ENCODE measurements around the gene BMAL2.

Gene BMAL2, protein sequence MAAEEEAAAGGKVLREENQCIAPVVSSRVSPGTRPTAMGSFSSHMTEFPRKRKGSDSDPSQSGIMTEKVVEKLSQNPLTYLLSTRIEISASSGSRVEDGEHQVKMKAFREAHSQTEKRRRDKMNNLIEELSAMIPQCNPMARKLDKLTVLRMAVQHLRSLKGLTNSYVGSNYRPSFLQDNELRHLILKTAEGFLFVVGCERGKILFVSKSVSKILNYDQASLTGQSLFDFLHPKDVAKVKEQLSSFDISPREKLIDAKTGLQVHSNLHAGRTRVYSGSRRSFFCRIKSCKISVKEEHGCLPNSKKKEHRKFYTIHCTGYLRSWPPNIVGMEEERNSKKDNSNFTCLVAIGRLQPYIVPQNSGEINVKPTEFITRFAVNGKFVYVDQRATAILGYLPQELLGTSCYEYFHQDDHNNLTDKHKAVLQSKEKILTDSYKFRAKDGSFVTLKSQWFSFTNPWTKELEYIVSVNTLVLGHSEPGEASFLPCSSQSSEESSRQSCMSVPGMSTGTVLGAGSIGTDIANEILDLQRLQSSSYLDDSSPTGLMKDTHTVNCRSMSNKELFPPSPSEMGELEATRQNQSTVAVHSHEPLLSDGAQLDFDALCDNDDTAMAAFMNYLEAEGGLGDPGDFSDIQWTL

DNA sequence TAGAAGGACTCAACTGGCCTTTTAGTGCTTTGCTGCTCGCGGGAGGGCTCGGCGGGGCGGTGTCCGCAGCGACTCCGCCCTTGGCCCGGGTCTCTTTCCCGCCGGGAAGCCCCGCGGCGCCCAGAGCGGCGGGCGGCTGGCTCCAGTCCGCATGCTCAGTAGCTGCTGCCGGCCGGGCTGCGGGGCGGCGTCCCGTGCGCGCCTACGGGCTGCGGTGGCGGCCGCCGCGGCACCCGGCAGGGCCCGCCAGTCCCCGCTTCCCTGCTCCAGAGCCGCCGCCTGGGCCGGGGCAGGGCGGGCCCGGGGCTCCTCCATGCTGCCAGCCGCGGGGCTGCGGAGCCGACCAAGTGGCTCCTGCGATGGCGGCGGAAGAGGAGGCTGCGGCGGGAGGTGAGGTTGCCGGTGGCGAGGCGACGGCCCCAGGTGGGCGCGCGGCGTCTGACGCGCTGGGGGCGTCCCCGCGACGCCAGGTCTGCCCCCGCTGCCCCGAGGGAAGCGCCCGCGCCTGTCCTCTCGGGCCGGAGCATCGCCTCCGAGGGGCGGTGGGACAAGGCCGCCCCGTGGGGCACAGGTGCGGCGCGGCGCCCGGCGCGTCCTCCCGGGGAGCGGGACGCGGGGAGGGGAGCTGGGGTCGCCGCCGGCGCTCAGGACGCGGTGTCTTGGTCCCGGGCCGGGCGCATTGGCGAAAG lies at the start of gene BMAL2:
Gene BMAL2, plus strand, starts transcription at position 123 of the 689 bp plus-strand sequence. Its CDS starts 237 bp downstream, at position 360.
- Histone ChIP-seq H3K9me3 (ENCODE audit: insufficient read depth, low read depth, low read length) (no peaks in the 10 kb centered on the region), H3K36me3 (ENCODE audit: insufficient read depth, low read depth, low read length) (no peaks in the 10 kb centered on the region), H3K9ac (ENCODE audit: low read depth, low read length) (peak within 1 kb of the TSS; percentile 77), H3K27ac (ENCODE audit: low read length) (no peak within 1 kb of the TSS), H3K27me3 (ENCODE audit: insufficient read depth, low read length) (peaks cover 41% of the 10 kb centered on the region), H3K4me1 (ENCODE audit: insufficient read depth, low read length) (peaks cover 11% of the 10 kb centered on the region), H3K4me3 (ENCODE audit: low read length) (peak within 1 kb of the TSS; percentile 84)

DNA sequence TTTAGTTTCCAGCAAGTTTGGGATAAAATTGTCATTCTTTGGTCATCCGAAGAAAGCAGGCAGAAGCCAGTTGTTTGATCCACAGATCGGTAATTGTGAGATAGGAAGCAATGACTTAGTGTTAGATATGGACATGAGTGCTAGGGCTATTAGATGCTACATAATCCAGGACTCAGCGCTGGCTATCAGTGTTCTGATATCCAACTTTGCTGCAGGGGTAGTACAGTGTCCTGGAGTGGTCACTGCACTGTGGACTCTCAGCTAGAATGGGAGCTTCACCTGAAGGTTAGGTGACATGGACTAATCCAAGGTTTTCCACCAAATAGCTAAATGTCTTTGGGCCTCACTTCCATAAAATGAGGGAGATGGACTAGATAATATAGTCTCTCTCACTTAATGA lies 48.6 kb upstream of the BMAL2 start:
- H3K9me3 ChIP-seq (ENCODE audit: insufficient read depth, low read depth, low read length), result no peaks in the 10 kb centered on the region
- peaks cover 19% of the 10 kb centered on the region for H3K4me1 ChIP-seq (ENCODE audit: insufficient read depth, low read length)
- H3K27me3 ChIP-seq (ENCODE audit: insufficient read depth, low read length), result no peaks in the 10 kb centered on the region
- no peak overlapping the region for H3K27ac ChIP-seq (ENCODE audit: low read length)
- H3K4me3 ChIP-seq (ENCODE audit: low read length), result no peak overlapping the region
- H3K9ac ChIP-seq (ENCODE audit: low read depth, low read length), result no peak overlapping the region
- H3K36me3 ChIP-seq (ENCODE audit: insufficient read depth, low read depth, low read length), result no peaks in the 10 kb centered on the region

DNA sequence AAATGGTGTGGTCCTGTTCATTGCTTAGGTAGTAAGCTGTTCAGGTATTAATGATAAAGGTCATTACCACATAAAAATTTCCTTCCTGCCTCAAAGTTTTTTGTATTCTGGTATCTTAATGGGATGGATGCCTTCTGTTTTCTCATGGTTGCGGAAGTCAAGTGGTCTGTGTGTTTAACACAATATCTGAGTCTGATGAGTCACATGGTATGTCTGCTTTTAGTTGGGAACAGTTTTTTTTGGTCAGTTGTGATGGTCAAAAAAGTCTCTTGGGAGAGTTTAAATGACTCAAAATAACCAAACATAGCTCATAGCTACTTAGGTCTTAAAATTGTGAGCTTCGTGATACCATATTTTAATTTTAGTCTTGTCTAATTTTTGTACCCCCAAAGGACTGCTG lies 47.9 kb upstream of the BMAL2 start:
- H3K27me3 ChIP-seq (ENCODE audit: insufficient read depth, low read length), result no peaks in the 10 kb centered on the region
- no peak overlapping the region for H3K4me3 ChIP-seq (ENCODE audit: low read length)
- H3K36me3 ChIP-seq (ENCODE audit: insufficient read depth, low read depth, low read length), result no peaks in the 10 kb centered on the region
- no peak overlapping the region for H3K27ac ChIP-seq (ENCODE audit: low read length)
- no peak overlapping the region for H3K9ac ChIP-seq (ENCODE audit: low read depth, low read length)
- peaks cover 23% of the 10 kb centered on the region for H3K4me1 ChIP-seq (ENCODE audit: insufficient read depth, low read length)
- no peaks in the 10 kb centered on the region for H3K9me3 ChIP-seq (ENCODE audit: insufficient read depth, low read depth, low read length)

DNA sequence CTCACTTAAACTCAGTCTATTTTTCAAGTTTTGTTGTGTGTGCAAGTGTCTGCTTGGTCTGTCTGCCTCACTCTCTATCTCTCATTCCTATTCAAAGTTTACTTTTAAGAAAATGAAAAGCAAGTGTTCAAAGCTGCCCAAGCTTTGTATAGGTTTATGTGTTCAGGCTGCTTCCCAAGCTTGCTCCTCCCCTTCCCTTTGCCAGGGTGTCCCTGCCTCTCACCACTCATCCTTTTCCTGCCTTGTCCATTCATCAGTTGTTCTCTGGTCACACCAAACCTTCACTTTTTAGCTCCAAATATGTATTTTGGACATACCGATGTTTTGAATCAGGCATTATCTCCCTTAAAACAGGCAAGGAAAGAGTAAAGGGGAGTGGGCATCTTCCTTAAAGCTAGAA lies 47.2 kb upstream of the BMAL2 start:
- Histone ChIP-seq H3K36me3 (ENCODE audit: insufficient read depth, low read depth, low read length) (no peaks in the 10 kb centered on the region), H3K27me3 (ENCODE audit: insufficient read depth, low read length) (no peaks in the 10 kb centered on the region), H3K9ac (ENCODE audit: low read depth, low read length) (no peak overlapping the region), H3K9me3 (ENCODE audit: insufficient read depth, low read depth, low read length) (no peaks in the 10 kb centered on the region), H3K4me3 (ENCODE audit: low read length) (no peak overlapping the region), H3K27ac (ENCODE audit: low read length) (no peak overlapping the region), H3K4me1 (ENCODE audit: insufficient read depth, low read length) (peaks cover 26% of the 10 kb centered on the region; the same call in 1 of the 2 replicates)

DNA sequence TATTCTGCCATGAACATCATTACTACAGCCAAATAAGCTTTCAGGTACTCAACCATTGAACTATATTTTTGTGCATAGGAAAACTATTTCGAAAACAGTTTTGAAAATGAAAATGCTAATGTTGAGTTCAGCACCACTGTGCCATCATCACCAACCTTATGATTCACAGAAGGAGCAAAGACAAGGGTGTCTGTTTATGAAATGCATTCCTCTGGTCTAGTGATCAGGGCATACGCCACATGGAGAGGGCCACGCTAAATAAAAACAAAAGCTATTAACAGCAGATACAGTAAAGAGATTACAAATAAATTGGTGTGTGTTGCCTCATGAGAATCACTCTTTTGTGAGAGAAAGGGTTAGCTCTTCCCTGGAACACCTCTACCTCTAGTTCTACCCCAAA lies 43.2 kb upstream of the BMAL2 start:
- no peak overlapping the region for H3K9ac ChIP-seq (ENCODE audit: low read depth, low read length)
- H3K9me3 ChIP-seq (ENCODE audit: insufficient read depth, low read depth, low read length), result no peaks in the 10 kb centered on the region
- no peaks in the 10 kb centered on the region for H3K27me3 ChIP-seq (ENCODE audit: insufficient read depth, low read length)
- H3K4me3 ChIP-seq (ENCODE audit: low read length), result no peak overlapping the region
- H3K4me1 ChIP-seq (ENCODE audit: insufficient read depth, low read length), result peaks cover 48% of the 10 kb centered on the region
- no peak overlapping the region for H3K27ac ChIP-seq (ENCODE audit: low read length)
- H3K36me3 ChIP-seq (ENCODE audit: insufficient read depth, low read depth, low read length), result no peaks in the 10 kb centered on the region

DNA sequence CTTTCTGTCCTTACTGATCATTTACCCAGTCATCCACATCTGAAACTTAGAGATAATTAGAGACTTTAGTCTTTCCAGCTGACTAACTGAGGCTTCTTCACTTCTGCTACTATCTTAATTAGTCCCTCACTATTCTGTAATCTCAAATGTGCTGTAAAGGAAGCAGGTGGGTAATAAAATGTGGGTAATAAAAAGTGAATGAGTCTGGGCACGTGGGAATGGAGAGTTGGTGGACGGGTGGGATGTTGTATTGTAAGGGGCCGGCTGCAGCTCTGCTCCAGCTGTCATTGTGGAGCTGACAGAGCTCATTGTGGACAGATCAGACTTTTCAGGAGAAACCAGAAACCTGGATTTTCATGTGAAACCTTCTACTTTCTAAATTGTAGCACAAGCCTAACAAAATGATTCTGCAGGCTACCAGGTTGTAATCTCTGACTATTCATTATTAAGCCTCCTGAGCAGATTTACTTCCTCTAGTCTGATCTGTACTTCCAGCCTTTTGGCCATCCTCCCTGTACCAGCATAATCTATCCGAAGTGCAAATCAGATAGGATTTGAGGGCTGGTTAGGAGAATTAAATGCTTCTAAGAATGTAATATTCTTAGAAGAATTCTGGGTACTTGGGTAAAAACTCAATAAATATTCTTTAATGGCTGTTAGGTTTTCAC lies 42.0 kb upstream of the BMAL2 start:
- Histone ChIP-seq H3K27ac (ENCODE audit: low read length) (no peak overlapping the region), H3K27me3 (ENCODE audit: insufficient read depth, low read length) (no peaks in the 10 kb centered on the region), H3K9me3 (ENCODE audit: insufficient read depth, low read depth, low read length) (no peaks in the 10 kb centered on the region), H3K36me3 (ENCODE audit: insufficient read depth, low read depth, low read length) (no peaks in the 10 kb centered on the region), H3K9ac (ENCODE audit: low read depth, low read length) (peak overlapping the region; percentile 1; the same call in 1 of the 2 replicates), H3K4me3 (ENCODE audit: low read length) (no peak overlapping the region), H3K4me1 (ENCODE audit: insufficient read depth, low read length) (peaks cover 40% of the 10 kb centered on the region)

DNA sequence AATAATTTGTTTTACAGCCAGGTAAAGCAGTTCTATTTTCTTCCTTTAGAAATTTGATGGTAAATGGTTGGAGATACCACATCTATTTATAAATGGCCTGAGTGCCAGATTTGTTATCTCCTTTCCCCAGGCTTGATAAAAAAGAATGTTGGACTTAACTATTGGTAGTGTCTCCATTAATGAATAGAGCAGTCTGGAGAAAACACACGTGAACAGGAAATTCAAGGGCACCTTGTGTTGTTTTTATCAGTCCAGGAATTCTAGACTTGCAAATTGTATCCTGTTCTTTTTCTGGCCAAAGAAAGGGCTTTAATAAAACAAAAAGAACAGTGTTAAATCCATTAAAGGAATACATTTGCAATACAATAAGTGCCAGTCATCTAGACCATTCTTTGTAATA lies 40.8 kb upstream of the BMAL2 start:
- Histone ChIP-seq H3K27ac (ENCODE audit: low read length) (no peak overlapping the region), H3K4me3 (ENCODE audit: low read length) (no peak overlapping the region; the same call in 1 of the 2 replicates), H3K27me3 (ENCODE audit: insufficient read depth, low read length) (no peaks in the 10 kb centered on the region), H3K9me3 (ENCODE audit: insufficient read depth, low read depth, low read length) (no peaks in the 10 kb centered on the region), H3K9ac (ENCODE audit: low read depth, low read length) (peak overlapping the region; percentile 17; the same call in 1 of the 2 replicates), H3K36me3 (ENCODE audit: insufficient read depth, low read depth, low read length) (no peaks in the 10 kb centered on the region), H3K4me1 (ENCODE audit: insufficient read depth, low read length) (peaks cover 34% of the 10 kb centered on the region)

DNA sequence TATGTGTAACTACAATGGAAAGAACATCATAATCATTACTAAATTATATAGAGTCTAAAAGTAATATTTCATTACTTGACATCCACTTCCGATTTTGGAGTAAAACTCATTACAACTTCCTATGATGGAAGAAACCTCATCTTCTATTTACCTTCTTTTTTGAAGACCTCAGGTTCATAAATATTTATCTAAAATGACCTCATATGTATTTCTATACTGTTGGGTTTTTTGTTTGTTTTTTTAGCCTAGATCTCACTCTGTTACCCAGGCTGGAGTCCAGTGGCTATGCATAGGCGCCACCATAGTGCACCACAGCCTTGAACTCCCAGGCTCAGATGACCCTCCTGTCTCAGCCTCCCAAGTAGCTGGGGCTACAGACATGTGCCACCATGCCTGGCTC lies 39.9 kb upstream of the BMAL2 start:
- Histone ChIP-seq H3K4me1 (ENCODE audit: insufficient read depth, low read length) (peaks cover 34% of the 10 kb centered on the region), H3K4me3 (ENCODE audit: low read length) (no peak overlapping the region), H3K27me3 (ENCODE audit: insufficient read depth, low read length) (no peaks in the 10 kb centered on the region), H3K36me3 (ENCODE audit: insufficient read depth, low read depth, low read length) (peaks cover 8% of the 10 kb centered on the region; the same call in 1 of the 2 replicates), H3K27ac (ENCODE audit: low read length) (no peak overlapping the region), H3K9ac (ENCODE audit: low read depth, low read length) (no peak overlapping the region), H3K9me3 (ENCODE audit: insufficient read depth, low read depth, low read length) (no peaks in the 10 kb centered on the region)

DNA sequence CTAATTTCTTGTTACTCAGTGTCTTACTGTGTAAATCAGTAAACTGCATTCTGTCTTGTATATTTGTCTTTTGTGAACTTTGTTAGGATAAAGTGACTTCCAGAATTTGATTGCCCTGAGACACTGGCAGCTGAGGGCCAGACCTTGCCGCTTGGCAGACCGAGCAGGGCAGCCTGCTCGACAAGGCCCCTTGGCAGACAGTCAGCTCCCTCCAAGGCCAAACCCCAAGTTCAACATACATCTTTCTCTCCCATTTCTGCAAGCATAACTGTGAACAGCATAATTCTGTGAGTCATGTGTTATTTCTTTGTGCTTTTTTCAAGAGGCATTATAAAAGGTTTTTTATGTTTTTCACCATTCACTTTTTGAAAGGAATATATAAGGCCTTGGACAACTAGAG lies 39.2 kb upstream of the BMAL2 start:
- Histone ChIP-seq H3K27me3 (ENCODE audit: insufficient read depth, low read length) (no peaks in the 10 kb centered on the region), H3K36me3 (ENCODE audit: insufficient read depth, low read depth, low read length) (peaks cover 13% of the 10 kb centered on the region; the same call in 1 of the 2 replicates), H3K9ac (ENCODE audit: low read depth, low read length) (no peak overlapping the region), H3K4me3 (ENCODE audit: low read length) (no peak overlapping the region), H3K9me3 (ENCODE audit: insufficient read depth, low read depth, low read length) (no peaks in the 10 kb centered on the region), H3K4me1 (ENCODE audit: insufficient read depth, low read length) (peaks cover 34% of the 10 kb centered on the region), H3K27ac (ENCODE audit: low read length) (peak overlapping the region; percentile 44)

DNA sequence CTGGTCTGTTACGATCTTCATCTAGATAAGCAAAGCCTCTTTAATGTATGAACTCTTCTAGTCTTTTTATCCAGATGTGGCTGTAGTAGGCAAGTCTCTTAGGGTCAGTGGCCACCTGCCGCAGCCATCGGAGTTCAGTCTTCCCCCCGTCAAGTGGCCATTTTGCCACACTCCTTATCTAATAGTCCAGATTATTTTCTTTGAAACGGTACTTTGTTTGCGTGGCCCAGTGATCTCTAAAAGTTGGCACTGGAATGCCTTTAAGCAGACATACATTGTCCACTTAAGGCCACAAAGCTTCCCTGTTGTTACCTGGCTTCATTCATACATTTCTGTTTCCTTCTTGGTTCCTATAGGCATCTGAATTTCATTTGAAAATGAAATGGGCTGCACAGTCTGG lies 36.0 kb upstream of the BMAL2 start:
- Histone ChIP-seq H3K9me3 (ENCODE audit: insufficient read depth, low read depth, low read length) (no peaks in the 10 kb centered on the region), H3K4me1 (ENCODE audit: insufficient read depth, low read length) (peaks cover 9% of the 10 kb centered on the region), H3K4me3 (ENCODE audit: low read length) (no peak overlapping the region), H3K9ac (ENCODE audit: low read depth, low read length) (no peak overlapping the region), H3K27me3 (ENCODE audit: insufficient read depth, low read length) (no peaks in the 10 kb centered on the region), H3K36me3 (ENCODE audit: insufficient read depth, low read depth, low read length) (peaks cover 36% of the 10 kb centered on the region), H3K27ac (ENCODE audit: low read length) (no peak overlapping the region)

DNA sequence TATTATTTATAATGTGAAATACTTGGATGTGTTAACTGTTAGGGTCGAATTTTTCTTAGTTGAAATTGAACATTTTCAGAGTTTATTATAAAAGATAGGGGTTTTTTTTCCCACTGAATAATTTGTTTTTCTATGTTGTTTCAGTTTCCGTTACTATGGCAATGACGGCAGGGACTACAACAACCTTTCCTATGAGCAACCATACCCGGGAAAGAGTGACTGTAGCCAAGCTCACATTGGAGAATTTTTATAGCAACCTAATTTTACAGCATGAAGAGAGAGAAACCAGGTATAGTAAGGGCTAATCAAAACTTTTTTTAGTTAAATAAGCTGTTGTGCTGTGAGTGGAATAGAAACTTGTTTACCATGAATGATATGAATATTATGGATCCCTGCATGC lies 35.1 kb upstream of the BMAL2 start:
- H3K9me3 ChIP-seq (ENCODE audit: insufficient read depth, low read depth, low read length), result no peaks in the 10 kb centered on the region
- H3K36me3 ChIP-seq (ENCODE audit: insufficient read depth, low read depth, low read length), result peaks cover 44% of the 10 kb centered on the region

More for the DNA sequence above, 35.1 kb upstream of the BMAL2 start:
- Histone ChIP-seq H3K4me1 (ENCODE audit: insufficient read depth, low read length) (peaks cover 7% of the 10 kb centered on the region; the same call in 1 of the 2 replicates), H3K27me3 (ENCODE audit: insufficient read depth, low read length) (no peaks in the 10 kb centered on the region), H3K9ac (ENCODE audit: low read depth, low read length) (no peak overlapping the region), H3K27ac (ENCODE audit: low read length) (no peak overlapping the region), H3K4me3 (ENCODE audit: low read length) (no peak overlapping the region)

Data from iPS-20b (cell line).